ENCODE data around the gene PEAK1. TPM values are rescaled to one million over a fixed set of nuclear protein-coding genes. Genes with fewer than 3 reads are reported as not detected.

PEAK1 gene
- total and polyA plus RNA-seq, 9 of the 15 experiments (the other 6 are each of a cell fraction or from before 2014, with no cell fraction given): 0.99 to 22.4 (median 10.8) TPM

GRCh38 chr15:77393471-77393840, 26.4 kb downstream of the PEAK1 start:
- POLR2A ChIA-PET: no interaction called here
- Histone ChIP-seq H3K36me3 (ENCODE audit: control insufficient read depth, insufficient read depth, low read length) (no peaks in the 10 kb centered on the region), H3K27me3 (ENCODE audit: control insufficient read depth in 2 of 2, insufficient read depth in 2 of 2, low read length in 2 of 2) (no peaks in the 10 kb centered on the region), H4K20me1 (replicated peaks; ENCODE audit: control insufficient read depth, insufficient read depth, low read length) (no peaks in the 10 kb centered on the region; the same call in 1 of the 2 replicates), H2AFZ (ENCODE audit: low read depth, low read length) (no peak overlapping the region), H3K4me2 (ENCODE audit: insufficient read depth, low read length) (no peak overlapping the region), H3K79me2 (ENCODE audit: control insufficient read depth, insufficient read depth, low read length) (peaks cover 53% of the 10 kb centered on the region), H3K27ac (ENCODE audit: extremely low read depth, low read depth, low read length) (no peak overlapping the region), H3K4me1 (replicated peaks in 1 of 2; ENCODE audit: control insufficient read depth in 2 of 2, insufficient read depth in 2 of 2, low read length in 2 of 2) (no peaks in the 10 kb centered on the region), H3K9me3 (replicated peaks; ENCODE audit: control insufficient read depth, insufficient read depth, low read depth, low read length) (0 out of 2 replicates have a peak, but pooled peaks cover 2% of the 10 kb centered on the region), H3K9me1 (ENCODE audit: control insufficient read depth, insufficient read depth, low read length) (no peaks in the 10 kb centered on the region), H3K9ac (ENCODE audit: insufficient read depth in 1 of 2, low read depth in 2 of 2, low read length in 2 of 2) (no peak overlapping the region), H3K4me3 (no peak overlapping the region)
- no peak for FAIRE-seq
- in situ Hi-C loops (cut with MboI) (no loop called here), intact Hi-C loops (cut with micrococcal nuclease) (no loop called here)
- ATAC-seq: no peak
- TF ChIP-seq ZBTB2 (IDR thresholded peaks at IDR 0.05): no peak
- TF ChIP-seq CHD2 (IDR thresholded peaks at IDR 0.05; ENCODE audit: low read depth, low read length): no peak
- no peak for TF ChIP-seq RNF2 (IDR thresholded peaks at IDR 0.05)
- BruUV-seq (replicated peaks): no TSS peak
- CTCF ChIA-PET (ENCODE audit: low intra/inter-chr PET ratio): no interaction called here
- no peak for DNase-seq (ENCODE audit: extremely low read depth in 1 of 4, low spot score in 3 of 4)

GRCh38 chr15:77392762-77393470, 27.0 kb downstream of the PEAK1 start:
- intact Hi-C loops (cut with micrococcal nuclease) (no loop called here), in situ Hi-C loops (cut with MboI) (no loop called here)
- no peaks in the 10 kb centered on the region for H3K9me1 ChIP-seq (ENCODE audit: control insufficient read depth, insufficient read depth, low read length)
- ChIA-PET CTCF (ENCODE audit: low intra/inter-chr PET ratio) (no interaction called here), POLR2A (no interaction called here)
- DNase-seq (ENCODE audit: extremely low read depth in 1 of 4, low spot score in 3 of 4): no peak
- no peak overlapping the region for H3K4me3 ChIP-seq
- H3K36me3 ChIP-seq (ENCODE audit: control insufficient read depth, insufficient read depth, low read length): no peaks in the 10 kb centered on the region
- H2AFZ ChIP-seq (ENCODE audit: low read depth, low read length): no peak overlapping the region
- no TSS peak for BruUV-seq (replicated peaks)
- H3K79me2 ChIP-seq (ENCODE audit: control insufficient read depth, insufficient read depth, low read length): peaks cover 58% of the 10 kb centered on the region
- H4K20me1 ChIP-seq (replicated peaks; ENCODE audit: control insufficient read depth, insufficient read depth, low read length): no peaks in the 10 kb centered on the region; the same call in 1 of the 2 replicates
- no peak overlapping the region for H3K4me2 ChIP-seq (ENCODE audit: insufficient read depth, low read length)
- WGBS (ENCODE audit: insufficient coverage, low coverage, missing lambda C conversion rate): 89% methylated on average over 5 of the region's 7 CpGs
- FAIRE-seq: no peak
- no peaks in the 10 kb centered on the region for H3K27me3 ChIP-seq (ENCODE audit: control insufficient read depth in 2 of 2, insufficient read depth in 2 of 2, low read length in 2 of 2)
- H3K4me1 ChIP-seq (replicated peaks in 1 of 2; ENCODE audit: control insufficient read depth in 2 of 2, insufficient read depth in 2 of 2, low read length in 2 of 2): no peaks in the 10 kb centered on the region
- ATAC-seq: no peak
- H3K9me3 ChIP-seq (replicated peaks; ENCODE audit: control insufficient read depth, insufficient read depth, low read depth, low read length): 0 out of 2 replicates have a peak, but pooled peaks cover 2% of the 10 kb centered on the region
- H3K27ac ChIP-seq (ENCODE audit: extremely low read depth, low read depth, low read length): no peak overlapping the region
- no peak overlapping the region for H3K9ac ChIP-seq (ENCODE audit: insufficient read depth in 1 of 2, low read depth in 2 of 2, low read length in 2 of 2)
- no peak for TF ChIP-seq ZNF512 (tag; IDR thresholded peaks at IDR 0.05)
- TF ChIP-seq ARID3A (IDR thresholded peaks at IDR 0.05; ENCODE audit: borderline replicate concordance, low read depth, low read length): no peak
- no peak for TF ChIP-seq ZNF764 (CRISPR knock-in tag; IDR thresholded peaks at IDR 0.05; ENCODE audit: low read depth)
- TF ChIP-seq SNIP1 (IDR thresholded peaks at IDR 0.05; ENCODE audit: low read depth): no peak
- TF ChIP-seq ZNF699 (CRISPR knock-in tag; IDR thresholded peaks at IDR 0.05; ENCODE audit: insufficient replicate concordance): no peak
- TF ChIP-seq ZNF395 (CRISPR knock-in tag; IDR thresholded peaks at IDR 0.05): no peak
- TF ChIP-seq CC2D1A (IDR thresholded peaks at IDR 0.05): no peak

Data from K562 (cell line).